Ascending aorta (tissue), 2 donors: ENCODE results near the gene LYSMD3. TPM values are rescaled to one million over a fixed set of nuclear protein-coding genes. Genes with fewer than 3 reads are reported as not detected.

Source experiments
- DNase-seq, 2 donors: peaks; one replicate each; pipeline ENCODE4 v3.0.0-alpha.2; 2019; ENCODE audit warnings: low spot score in 2 of 2
- H3K27ac ChIP-seq, 2 donors: fragments of 200-600 bp; sonication (generic); one replicate each; pipeline ENCODE4 v1.5.1; 2016 to 2017; ENCODE audit warnings: mild to moderate bottlenecking in 1 of 2
- H3K27me3 ChIP-seq: fragments of 200-600 bp; sonication (generic); one replicate; pipeline ENCODE4 v1.5.1; 2017
- H3K36me3 ChIP-seq, 2 donors: fragments of 200-600 bp; sonication (generic); one replicate each; pipeline ENCODE4 v1.5.1; 2016
- H3K4me1 ChIP-seq, 2 donors: fragments of 200-600 bp; sonication (generic); one replicate each; pipeline ENCODE4 v1.5.1; 2016 to 2017; ENCODE audit warnings: mild to moderate bottlenecking in 1 of 2
- H3K4me3 ChIP-seq, 2 donors: fragments of 200-600 bp; sonication (generic); one replicate each; pipeline ENCODE4 v1.5.1; 2016 to 2017; ENCODE audit warnings: mild to moderate bottlenecking in 1 of 2
- H3K9me3 ChIP-seq, 2 donors: fragments of 200-600 bp; sonication (generic); one replicate each; pipeline ENCODE4 v1.5.1; 2016
- intact Hi-C: fragments of 100-400 bp; cut with DNase I; formaldehyde crosslinking; loops from one replicate; pipeline ENCODE4 v1.15.1; 2023
- total RNA-seq: library from RNA; depleted of rRNA; stranded (reverse); fragments of >200 nt; gene quantifications from one replicate; pipeline ENCODE4 v1.1.0, GENCODE V29; 2016
- TF ChIP-seq, protein P1 (sequence below), 3 experiments: fragments of 200-600 bp in 2 of 3; fragments of 450-650 bp in 1 of 3; sonication (generic) in 2 of 3; IDR thresholded peaks; one replicate each; pipeline ENCODE4 v1.5.1; 2016 to 2019; ENCODE audit warnings: antibody characterized with exemption in 3 of 3, mild to moderate bottlenecking in 1 of 3, moderate library complexity in 1 of 3

LYSMD3 gene
- total RNA-seq, 1 donor from 2014 or later: 4.0 TPM

DNA sequence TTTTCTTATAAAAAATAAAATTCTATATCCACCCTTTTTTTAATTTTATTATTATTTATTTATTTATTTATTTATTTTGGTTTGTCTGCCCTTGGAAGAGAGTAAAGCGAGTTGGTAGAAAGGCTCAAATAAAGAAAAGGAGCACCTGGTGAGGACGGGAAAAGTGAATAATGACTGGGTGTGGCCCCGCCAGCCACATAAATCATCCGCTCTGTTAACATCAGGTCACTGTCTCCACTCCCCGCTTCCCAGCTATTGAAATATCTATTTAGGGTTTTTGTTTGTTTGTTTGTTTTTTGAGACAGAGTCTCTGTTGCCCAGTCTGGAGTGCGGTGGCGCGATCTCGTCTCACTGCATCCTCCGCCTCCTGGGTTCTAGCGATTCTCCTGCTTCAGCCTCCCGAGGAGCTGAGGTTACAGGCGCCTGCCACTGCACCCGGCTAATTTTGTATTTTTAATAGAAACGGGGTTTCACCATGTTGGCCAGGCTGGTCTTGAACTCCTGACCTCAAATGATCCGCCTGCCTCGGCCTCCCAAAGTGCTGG is 53.9 kb downstream of the LYSMD3 start:
- Histone ChIP-seq H3K4me1 (peaks cover 0 to 13% of the 10 kb centered on the region in 2 donors), H3K9me3 (no peaks in the 10 kb centered on the region), H3K27ac (no peak overlapping the region), H3K4me3 (peak overlapping the region in 1 of 2 donors; percentile 81), H3K27me3 (no peaks in the 10 kb centered on the region), H3K36me3 (no peaks in the 10 kb centered on the region)
- no peak for DNase-seq
- intact Hi-C loops: no loop called here
- TF ChIP-seq, protein P1, sequence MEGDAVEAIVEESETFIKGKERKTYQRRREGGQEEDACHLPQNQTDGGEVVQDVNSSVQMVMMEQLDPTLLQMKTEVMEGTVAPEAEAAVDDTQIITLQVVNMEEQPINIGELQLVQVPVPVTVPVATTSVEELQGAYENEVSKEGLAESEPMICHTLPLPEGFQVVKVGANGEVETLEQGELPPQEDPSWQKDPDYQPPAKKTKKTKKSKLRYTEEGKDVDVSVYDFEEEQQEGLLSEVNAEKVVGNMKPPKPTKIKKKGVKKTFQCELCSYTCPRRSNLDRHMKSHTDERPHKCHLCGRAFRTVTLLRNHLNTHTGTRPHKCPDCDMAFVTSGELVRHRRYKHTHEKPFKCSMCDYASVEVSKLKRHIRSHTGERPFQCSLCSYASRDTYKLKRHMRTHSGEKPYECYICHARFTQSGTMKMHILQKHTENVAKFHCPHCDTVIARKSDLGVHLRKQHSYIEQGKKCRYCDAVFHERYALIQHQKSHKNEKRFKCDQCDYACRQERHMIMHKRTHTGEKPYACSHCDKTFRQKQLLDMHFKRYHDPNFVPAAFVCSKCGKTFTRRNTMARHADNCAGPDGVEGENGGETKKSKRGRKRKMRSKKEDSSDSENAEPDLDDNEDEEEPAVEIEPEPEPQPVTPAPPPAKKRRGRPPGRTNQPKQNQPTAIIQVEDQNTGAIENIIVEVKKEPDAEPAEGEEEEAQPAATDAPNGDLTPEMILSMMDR (IDR thresholded peaks at IDR 0.05): no peak

DNA sequence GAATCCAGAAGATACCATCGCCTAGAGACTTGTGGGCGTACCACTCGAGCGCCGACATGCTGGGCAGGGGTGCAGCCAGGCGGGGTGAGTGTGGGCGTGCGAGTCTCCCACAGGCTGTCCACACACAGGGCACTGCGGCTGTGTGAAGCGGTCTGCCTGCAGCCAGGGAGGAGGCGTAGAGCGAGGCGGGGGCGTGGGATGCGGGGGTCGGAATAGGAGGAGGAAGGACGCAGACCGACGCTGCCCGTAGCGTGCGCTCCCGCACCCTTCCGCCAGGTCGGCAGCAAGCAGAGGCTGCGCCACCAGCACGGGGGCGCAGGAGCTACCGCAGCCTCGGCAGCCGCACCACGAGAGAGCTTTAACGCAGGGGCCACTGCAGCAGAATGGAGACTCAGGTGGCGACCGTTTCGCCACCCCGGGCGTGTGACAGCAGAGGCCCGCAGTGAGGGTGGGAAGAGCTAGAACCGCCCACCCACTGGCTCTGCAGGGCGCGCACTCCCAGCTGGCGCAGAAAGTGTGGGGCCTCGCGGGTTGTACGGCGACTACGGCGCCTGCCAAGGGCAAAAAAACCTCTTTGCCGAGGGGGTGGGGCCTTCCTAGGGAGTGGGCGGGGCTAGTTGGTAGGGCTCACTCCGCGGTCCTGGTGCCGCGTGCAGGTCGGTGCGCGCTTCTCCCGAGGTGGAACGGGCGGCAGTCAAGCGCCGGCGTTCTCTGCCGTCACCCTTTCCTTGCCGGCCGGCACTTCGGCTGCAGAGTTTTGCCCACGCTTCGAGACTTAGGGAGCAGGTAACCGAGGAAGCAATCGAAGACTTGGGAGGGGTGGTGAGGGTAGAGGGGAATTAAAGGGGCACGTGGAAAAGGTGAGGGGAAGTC is 54.9 kb downstream of the LYSMD3 start, which contains the start of the genes MBLAC2 and POLR3G:
TSS of gene MBLAC2 (minus strand) at position 537 of the 873 bp plus-strand sequence. CDS start at position 58, 479 bp downstream.
TSS of gene POLR3G (plus strand) at position 630 of the 873 bp plus-strand sequence. CDS start 10,704 bp downstream, outside the sequence.
- H3K9me3 ChIP-seq: peaks cover 0 to 9% of the 10 kb centered on the region in 2 donors
- peak within 1 kb of the TSS; percentile 67 to 81 for H3K4me3 ChIP-seq
- DNase-seq: peak; percentile 48 to 92
- intact Hi-C loops: loop anchor here (1.0 to 5.0 kb wide), 2 partner anchors 55 to 67 kb away; partner anchors contain the start of genes CETN3 and LYSMD3
- H3K4me1 ChIP-seq: peaks cover 0 to 13% of the 10 kb centered on the region in 2 donors
- TF ChIP-seq, protein P1 (IDR thresholded peaks at IDR 0.05): peak; percentile 5 to 26 (median 19)
- peak within 1 kb of the TSS in 1 of 2 donors; percentile 2 for H3K27ac ChIP-seq
- peaks cover 0 to 4% of the 10 kb centered on the region in 2 donors for H3K36me3 ChIP-seq
- H3K27me3 ChIP-seq: no peaks in the 10 kb centered on the region

DNA sequence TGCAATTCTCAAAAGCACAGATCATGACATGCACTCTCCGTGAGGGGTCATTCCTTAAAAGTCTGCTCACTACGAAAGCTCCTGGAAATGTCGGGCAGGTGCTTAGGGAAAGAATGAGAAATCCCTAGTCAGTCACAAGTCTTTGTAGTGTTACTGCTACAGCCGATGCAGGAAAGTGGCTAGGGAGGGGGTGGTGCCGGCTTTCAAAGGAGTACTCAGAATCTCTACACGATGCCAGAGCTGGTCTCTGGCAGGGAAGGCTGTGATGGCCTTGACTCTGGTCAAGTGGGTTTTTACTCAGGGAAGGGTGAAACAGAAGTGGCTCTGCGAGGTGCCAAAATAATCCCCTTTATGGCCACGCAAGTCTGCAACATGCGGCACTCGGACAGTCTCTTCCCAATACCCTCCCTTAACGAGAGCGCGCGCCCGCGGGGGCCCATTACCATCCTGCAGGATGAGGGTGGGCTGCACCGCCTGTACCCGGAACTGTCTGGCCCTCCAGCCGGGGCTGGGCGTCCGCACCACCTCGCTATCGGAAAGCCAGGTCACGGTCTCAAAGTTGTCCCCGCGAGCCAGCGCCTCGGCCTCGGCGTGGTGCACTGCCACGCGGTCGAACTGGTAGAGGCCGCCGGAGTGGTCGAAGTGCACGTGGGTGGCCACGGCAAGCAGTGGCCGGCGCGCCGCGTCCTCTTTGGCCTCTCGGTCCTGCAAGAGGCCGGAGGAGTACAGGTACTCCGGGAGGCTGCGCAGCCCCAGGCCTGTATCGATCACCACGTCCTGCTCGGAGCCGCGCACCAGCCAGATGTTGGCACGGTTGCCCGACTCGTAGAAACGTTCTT is 55.8 kb downstream of the LYSMD3 start:
- peak overlapping the region in 1 of 2 donors; percentile 2 for H3K27ac ChIP-seq
- intact Hi-C loops: loop anchor here (1.0 to 5.0 kb wide), 2 partner anchors 56 to 66 kb away; partner anchors contain the start of genes CETN3 and LYSMD3
- TF ChIP-seq, protein P1 (IDR thresholded peaks at IDR 0.05): no peak

DNA sequence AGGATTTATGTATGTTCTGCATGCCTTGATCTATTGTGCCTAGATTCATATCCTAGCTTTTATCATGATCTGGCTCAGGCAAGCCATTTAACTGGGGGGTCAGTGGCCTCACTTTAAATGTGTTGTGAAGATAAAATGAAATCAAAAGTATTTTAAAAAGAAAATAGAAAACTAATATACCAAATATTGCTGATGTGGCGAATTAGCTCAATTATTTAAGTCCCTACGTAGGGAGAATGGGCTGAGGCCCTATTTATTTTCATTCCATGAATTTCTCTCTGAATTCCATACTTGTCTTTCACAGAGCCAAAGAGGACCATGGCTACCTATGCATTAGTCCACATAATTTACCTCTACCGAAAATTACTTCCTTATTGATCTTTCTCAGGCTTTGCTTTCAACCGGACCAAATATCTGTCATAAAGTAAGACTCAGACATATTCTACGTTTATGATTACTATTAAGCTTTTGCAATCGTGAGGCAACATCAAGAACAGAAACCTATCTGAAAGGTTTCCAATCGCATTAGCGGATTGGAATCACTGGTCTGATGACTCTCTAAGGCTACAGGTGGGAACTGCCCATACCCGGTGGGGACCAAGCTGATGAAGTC is 56.5 kb downstream of the LYSMD3 start:
- intact Hi-C loops: loop anchor here (5.0 kb wide), 1 partner anchor 66 kb away; the partner anchor contains the start of gene CETN3
- Histone ChIP-seq H3K27ac (no peak overlapping the region), H3K36me3 (peaks cover 0 to 4% of the 10 kb centered on the region in 2 donors), H3K4me1 (peaks cover 0 to 13% of the 10 kb centered on the region in 2 donors), H3K9me3 (peaks cover 0 to 23% of the 10 kb centered on the region in 2 donors), H3K4me3 (peak overlapping the region; percentile 67 to 81), H3K27me3 (no peaks in the 10 kb centered on the region)
- no peak for DNase-seq
- TF ChIP-seq, protein P1 (IDR thresholded peaks at IDR 0.05): no peak

More for the DNA sequence above, 55.8 kb downstream of the LYSMD3 start:
- Histone ChIP-seq H3K4me3 (peak overlapping the region; percentile 67 to 81), H3K9me3 (peaks cover 0 to 16% of the 10 kb centered on the region in 2 donors), H3K4me1 (peaks cover 0 to 13% of the 10 kb centered on the region in 2 donors), H3K36me3 (peaks cover 0 to 4% of the 10 kb centered on the region in 2 donors), H3K27me3 (no peaks in the 10 kb centered on the region)
- DNase-seq: peak in 1 of 2 donors; percentile 78

Other genes with a start within 250 kb of the LYSMD3 start
- gene CETN3, start 119.8 kb downstream of the LYSMD3 start, total RNA-seq: 36.7 TPM
- 4.7 TPM for gene MBLAC2, start 54.8 kb downstream of the LYSMD3 start, total RNA-seq
- gene POLR3G, start 54.7 kb downstream of the LYSMD3 start, total RNA-seq: 1.5 TPM
- gene ADGRV1, start 29.2 kb upstream of the LYSMD3 start, total RNA-seq: 6.9 TPM